ENCODE data around the gene ELOVL2. TPM values are rescaled to one million over a fixed set of nuclear protein-coding genes. Genes with fewer than 3 reads are reported as not detected.

Gene ELOVL2
- total RNA-seq, 6 donors from 2014 or later = 0.10 to 0.54 (median 0.31) TPM; not detected in 3

DNA sequence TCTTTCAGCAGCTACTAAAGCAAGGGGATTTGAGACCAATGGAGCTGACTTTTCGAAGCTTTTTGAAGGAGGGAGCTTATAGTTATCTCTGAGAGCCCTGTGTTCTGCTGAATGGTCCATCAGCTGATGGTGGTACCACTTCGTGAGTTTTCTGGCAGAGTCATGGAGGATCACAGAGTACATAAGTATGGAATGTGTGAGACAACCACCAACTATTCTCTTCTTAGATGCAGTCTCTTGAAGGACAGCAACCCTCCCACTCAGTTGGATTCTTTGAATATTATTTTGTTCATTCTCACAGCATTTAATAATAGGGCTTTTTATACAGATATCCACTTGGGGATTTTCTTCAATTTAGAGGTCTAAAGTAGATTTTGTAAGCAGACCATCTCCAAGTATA lies 75.3 kb downstream of the ELOVL2 start:
- Histone ChIP-seq H3K27ac (no peak overlapping the region), H3K4me3 (no peak overlapping the region), H3K4me1 (no peaks in the 10 kb centered on the region), H3K9me3 (peaks cover 0 to 14% (median 3%) of the 10 kb centered on the region in 4 donors), H3K27me3 (no peaks in the 10 kb centered on the region), H3K36me3 (no peaks in the 10 kb centered on the region)
- ATAC-seq (ENCODE audit: low FRiP score in 2 of 2) (no peak), DNase-seq (no peak)
- WGBS, 2 donors = 74 to 76% methylated on average over 2 of the region's 2 CpGs
- TF ChIP-seq POLR2A (IDR thresholded peaks at IDR 0.05) = no peak
- TF ChIP-seq, protein P1, sequence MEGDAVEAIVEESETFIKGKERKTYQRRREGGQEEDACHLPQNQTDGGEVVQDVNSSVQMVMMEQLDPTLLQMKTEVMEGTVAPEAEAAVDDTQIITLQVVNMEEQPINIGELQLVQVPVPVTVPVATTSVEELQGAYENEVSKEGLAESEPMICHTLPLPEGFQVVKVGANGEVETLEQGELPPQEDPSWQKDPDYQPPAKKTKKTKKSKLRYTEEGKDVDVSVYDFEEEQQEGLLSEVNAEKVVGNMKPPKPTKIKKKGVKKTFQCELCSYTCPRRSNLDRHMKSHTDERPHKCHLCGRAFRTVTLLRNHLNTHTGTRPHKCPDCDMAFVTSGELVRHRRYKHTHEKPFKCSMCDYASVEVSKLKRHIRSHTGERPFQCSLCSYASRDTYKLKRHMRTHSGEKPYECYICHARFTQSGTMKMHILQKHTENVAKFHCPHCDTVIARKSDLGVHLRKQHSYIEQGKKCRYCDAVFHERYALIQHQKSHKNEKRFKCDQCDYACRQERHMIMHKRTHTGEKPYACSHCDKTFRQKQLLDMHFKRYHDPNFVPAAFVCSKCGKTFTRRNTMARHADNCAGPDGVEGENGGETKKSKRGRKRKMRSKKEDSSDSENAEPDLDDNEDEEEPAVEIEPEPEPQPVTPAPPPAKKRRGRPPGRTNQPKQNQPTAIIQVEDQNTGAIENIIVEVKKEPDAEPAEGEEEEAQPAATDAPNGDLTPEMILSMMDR (IDR thresholded peaks at IDR 0.05) = no peak
- TF ChIP-seq EP300 (IDR thresholded peaks at IDR 0.05) = no peak
- no peak for TF ChIP-seq POLR2AphosphoS5 (IDR thresholded peaks at IDR 0.05)

- ATAC-seq (ENCODE audit: low FRiP score in 2 of 2) (no peak), DNase-seq (no peak)
- Histone ChIP-seq H3K27me3 (no peaks in the 10 kb centered on the region), H3K9me3 (peaks cover 0 to 14% (median 3%) of the 10 kb centered on the region in 4 donors), H3K4me3 (no peak overlapping the region), H3K4me1 (no peaks in the 10 kb centered on the region), H3K36me3 (no peaks in the 10 kb centered on the region), H3K27ac (no peak overlapping the region)
- WGBS, 2 donors = 72 to 96% methylated on average over 1 of the region's 1 CpG
- TF ChIP-seq, protein P1 (IDR thresholded peaks at IDR 0.05) = no peak
- TF ChIP-seq POLR2AphosphoS5 (IDR thresholded peaks at IDR 0.05) (no peak), EP300 (IDR thresholded peaks at IDR 0.05) (no peak), POLR2A (IDR thresholded peaks at IDR 0.05) (no peak)
Observed at GRCh38 chr6:10964684-10965083, 79.4 kb downstream of the ELOVL2 start.

DNA sequence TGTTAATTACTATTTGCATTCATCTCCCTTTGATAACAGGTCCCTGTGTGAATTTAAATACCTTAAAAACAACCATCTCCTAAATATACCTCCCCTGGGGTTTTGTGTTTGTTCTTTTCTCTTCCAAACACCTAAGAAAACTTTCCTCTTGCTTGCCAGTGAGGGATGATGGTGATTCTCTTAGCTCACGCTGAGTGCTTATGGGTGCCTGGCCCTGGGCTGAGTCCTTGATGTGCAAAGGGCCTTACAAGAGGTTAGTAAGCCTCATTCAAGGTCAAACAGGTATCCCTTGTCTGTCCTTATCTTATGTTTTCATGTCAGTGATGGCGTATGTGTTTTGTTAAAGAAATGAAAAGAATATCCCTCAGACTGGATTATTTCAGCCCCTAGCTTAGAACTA lies 81.0 kb downstream of the ELOVL2 start:
- Histone ChIP-seq H3K36me3 (no peaks in the 10 kb centered on the region), H3K27ac (no peak overlapping the region), H3K4me1 (no peaks in the 10 kb centered on the region), H3K27me3 (no peaks in the 10 kb centered on the region), H3K9me3 (peaks cover 0 to 14% (median 2%) of the 10 kb centered on the region in 4 donors), H3K4me3 (no peak overlapping the region)
- no peak for DNase-seq
- 71 to 79% methylated on average over 2 of the region's 2 CpGs for WGBS, 2 donors
- ATAC-seq (ENCODE audit: low FRiP score in 2 of 2) = no peak
- no peak for TF ChIP-seq EP300 (IDR thresholded peaks at IDR 0.05)
- TF ChIP-seq POLR2AphosphoS5 (IDR thresholded peaks at IDR 0.05) = no peak
- TF ChIP-seq POLR2A (IDR thresholded peaks at IDR 0.05) = no peak
- TF ChIP-seq, protein P1 (IDR thresholded peaks at IDR 0.05) = no peak

DNA sequence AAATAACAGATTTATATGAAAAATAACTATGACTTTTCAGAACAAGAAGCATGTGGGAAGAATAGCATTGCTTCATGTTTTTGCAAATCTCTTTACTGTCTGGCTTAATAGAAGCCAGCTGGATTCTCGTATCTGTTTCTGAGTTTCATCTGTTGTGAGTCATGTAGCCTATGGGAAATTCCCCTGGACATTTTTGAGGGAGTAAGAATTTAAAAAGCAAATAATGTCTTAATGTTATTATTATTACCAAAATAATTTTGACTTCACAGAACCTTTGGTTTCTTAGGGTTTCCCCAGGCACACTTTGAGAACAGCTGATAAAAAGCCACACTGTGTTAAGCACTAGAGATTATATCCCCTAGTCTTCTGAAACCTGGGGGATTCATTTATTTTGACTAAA lies 81.4 kb downstream of the ELOVL2 start:
- Histone ChIP-seq H3K27me3 (no peaks in the 10 kb centered on the region), H3K27ac (no peak overlapping the region), H3K9me3 (peaks cover 0 to 13% (median under 1%) of the 10 kb centered on the region in 4 donors), H3K4me3 (no peak overlapping the region), H3K4me1 (no peaks in the 10 kb centered on the region), H3K36me3 (no peaks in the 10 kb centered on the region)
- DNase-seq (no peak), ATAC-seq (ENCODE audit: low FRiP score in 2 of 2) (peak in 1 of 2 donors; percentile 48)
- TF ChIP-seq, protein P1 (IDR thresholded peaks at IDR 0.05) = no peak
- TF ChIP-seq EP300 (IDR thresholded peaks at IDR 0.05) (no peak), POLR2AphosphoS5 (IDR thresholded peaks at IDR 0.05) (no peak), POLR2A (IDR thresholded peaks at IDR 0.05) (no peak)
- 52 to 60% methylated on average over 1 of the region's 1 CpG for WGBS, 2 donors

DNA sequence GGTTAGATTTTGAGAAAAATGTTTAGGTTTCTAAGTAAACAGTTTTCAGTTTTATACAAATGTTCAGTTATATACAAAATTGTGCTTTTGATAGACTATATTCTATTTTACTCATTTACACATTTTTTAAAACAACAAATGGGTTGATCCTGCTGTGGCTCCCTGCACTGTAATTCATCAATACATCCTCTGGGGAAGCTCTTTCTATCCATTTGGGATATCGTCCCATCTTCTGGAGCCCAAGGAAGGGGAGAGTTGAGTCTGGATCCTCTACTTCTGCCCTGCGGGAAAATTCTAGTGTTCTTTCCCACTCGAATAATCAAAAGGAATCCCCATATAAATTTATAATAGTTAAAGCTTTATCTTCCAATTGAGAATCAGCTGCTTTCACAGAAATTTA lies 82.3 kb downstream of the ELOVL2 start:
- Histone ChIP-seq H3K27ac (no peak overlapping the region), H3K9me3 (peaks cover 0 to 10% (median 0%) of the 10 kb centered on the region in 4 donors), H3K4me1 (no peaks in the 10 kb centered on the region), H3K36me3 (no peaks in the 10 kb centered on the region), H3K27me3 (no peaks in the 10 kb centered on the region), H3K4me3 (no peak overlapping the region)
- DNase-seq (no peak), ATAC-seq (ENCODE audit: low FRiP score in 2 of 2) (no peak)
- TF ChIP-seq EP300 (IDR thresholded peaks at IDR 0.05) (no peak), POLR2AphosphoS5 (IDR thresholded peaks at IDR 0.05) (no peak), POLR2A (IDR thresholded peaks at IDR 0.05) (no peak)
- TF ChIP-seq, protein P1 (IDR thresholded peaks at IDR 0.05) = no peak
- 90 to 96% methylated on average over 3 of the region's 3 CpGs for WGBS, 2 donors
